GM18858 (cell line): ENCODE measurements around the gene GPR153.

Source experiments
- ATAC-seq: cut with Tn5 transposase; IDR thresholded peaks from one replicate; pipeline ENCODE4 v1.9.1; 2021; ENCODE audit not compliant: unreplicated experiment

Gene GPR153

DNA sequence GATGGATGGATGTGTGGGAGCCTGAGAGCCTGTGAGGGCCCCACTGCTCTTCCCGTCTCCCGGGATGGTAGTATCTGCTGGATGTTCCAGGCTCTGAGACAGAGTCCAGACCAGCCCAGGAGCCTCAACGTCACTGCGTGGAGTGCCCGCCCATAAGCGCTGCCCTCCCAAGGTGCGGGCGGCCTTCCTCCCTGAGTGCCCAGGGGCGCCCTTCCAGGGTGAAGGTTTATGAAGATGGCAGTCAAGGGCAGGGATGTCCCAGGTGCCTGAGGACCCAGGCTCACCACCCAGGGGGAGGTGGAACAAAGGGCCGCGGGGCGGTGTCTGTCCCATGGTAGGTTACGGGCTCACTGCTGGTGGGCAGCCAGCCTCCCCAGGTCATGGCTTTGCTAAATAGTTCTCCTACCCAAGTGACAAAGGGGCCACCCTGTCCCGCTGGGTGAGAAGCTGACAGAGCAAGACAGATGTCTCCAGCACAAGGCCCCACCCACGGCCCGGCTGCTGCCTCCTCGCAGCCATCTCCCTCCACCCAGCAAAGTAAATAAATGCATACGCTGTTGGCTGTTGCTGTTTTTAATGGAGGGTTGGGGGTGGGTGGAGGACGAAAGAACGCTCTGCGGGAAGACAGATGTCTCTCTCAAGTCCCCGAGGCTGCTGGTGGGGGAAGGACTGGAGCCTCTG is 9.0 kb upstream of the GPR153 start:
- ATAC-seq: no peak

DNA sequence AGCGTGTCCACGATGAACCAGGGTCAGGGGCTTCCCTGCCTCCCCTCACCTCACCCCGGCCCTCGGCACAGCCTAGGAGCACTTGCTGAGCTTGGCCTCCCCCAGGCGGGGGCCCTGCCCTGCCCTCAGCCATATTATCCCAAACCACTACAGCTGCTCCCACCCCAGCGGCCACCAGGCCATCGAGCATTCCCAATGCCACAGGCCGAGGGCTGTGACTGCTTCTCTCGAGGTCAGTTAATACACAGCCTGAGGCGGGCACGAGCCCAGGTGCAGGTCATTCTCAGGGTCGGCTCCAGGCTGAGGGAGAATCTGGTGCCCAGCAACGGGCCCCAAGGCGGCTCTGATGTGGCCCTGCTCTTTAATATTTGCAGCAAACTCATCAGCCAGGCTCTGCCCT is 8.4 kb upstream of the GPR153 start:
- no peak for ATAC-seq

DNA sequence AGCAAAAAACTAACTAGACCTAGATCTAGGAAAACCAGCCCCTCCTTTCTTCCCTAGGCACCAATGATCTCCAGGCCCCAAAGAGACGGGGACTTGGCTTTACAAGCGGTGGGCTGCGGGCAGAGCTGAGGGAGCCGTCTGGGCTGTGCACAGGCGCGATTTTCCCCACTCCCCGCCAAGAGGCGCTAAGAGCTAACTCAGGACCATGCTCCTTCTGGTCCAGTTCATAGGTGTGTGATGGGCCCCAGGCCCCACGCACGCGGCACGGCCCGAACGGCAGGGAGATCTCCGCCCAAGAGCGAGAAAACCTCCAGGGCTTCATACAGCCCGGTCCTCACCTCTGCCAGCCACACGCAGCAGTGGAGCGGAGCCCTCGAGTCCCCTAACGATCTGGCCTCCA is 7.5 kb upstream of the GPR153 start:
- no peak for ATAC-seq

DNA sequence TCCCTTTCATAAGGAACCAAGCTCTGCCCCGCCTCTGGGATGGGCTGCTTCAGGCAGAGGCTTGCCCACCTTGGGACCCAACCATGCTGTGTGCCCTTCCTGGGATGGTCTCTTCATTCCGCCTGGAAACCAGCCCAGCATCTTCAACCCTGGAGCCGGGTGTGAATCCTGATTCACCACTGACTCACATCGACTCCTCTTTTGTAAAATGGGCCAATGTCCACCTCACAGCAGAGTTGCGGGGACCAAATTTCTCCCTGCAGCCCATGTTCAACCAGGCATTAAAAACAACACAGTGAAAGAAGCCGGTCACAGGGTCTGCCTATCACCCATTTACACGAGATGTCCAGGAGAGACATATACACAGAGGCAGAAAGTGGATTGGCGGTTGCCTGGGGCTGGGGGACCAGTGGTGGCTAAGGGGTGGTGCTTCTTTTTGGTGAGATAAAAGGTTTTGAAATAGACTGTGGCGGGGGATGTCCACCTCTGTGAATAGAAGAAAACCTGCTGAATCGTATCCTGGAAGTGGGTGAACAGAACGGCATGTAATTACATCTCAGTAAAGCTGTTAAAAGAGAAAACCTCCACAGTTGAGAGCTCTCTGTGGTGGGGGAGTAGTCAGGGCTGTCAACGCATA is 6.9 kb upstream of the GPR153 start:
- no peak for ATAC-seq

DNA sequence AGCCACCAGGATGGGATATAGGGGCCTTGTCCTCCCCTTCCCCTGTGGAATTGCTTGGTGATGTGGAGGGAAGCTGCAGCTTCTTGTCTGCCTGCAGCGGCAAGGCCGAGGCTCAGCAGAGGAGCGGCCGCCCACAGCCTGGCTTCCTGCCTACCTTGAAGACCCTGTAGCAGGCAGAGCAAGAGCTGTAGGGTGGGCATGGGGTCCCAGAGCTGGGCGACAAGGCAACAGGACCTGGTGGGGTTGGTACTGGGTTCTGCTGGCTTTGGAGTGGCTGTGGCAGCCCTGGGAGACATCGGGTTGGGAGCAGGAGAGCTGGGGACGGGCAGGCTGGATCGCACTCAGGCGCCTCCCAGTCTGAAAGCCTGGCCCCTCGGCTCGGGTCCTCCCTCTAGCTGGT is 5.7 kb upstream of the GPR153 start:
- ATAC-seq: no peak

DNA sequence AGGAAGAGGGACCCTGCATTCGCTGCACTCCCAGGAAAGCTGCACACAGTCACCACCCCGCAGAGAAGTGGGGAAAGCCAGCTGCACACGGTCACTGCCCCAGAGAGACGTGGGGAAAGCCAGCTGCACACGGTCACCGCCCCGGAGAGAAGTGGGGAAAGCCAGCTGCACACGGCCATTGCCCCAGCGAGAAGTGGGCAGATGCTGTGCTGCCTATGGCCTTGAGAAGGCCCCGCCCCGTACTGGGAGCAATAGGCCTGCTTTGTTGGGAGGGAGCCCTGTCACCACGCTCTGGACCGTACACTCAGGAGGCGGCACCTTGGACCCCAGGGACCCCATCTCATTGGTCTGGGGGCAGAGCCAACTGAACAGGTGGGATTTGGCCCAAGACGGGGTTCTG is 4.3 kb upstream of the GPR153 start:
- no peak for ATAC-seq

DNA sequence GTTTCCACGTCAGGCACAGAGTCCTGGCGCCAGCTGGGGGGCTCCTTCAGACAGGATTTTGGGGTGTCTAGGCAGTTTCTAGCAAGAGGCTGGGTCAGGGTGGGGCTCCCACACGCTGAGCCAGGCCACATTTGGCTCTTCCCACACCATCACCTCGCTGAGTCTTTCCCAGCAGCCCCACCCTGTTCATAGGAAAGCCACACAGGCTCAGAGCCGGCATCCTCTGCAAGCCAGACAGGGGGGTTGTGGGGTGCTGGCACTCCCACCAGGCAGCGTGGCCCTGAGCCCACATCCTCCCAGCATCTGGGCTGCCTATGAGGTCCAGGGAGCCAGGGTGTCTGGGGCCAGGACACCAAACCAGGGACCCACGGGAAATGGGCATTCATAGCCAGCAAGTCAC is 2.8 kb upstream of the GPR153 start:
- no peak for ATAC-seq

DNA sequence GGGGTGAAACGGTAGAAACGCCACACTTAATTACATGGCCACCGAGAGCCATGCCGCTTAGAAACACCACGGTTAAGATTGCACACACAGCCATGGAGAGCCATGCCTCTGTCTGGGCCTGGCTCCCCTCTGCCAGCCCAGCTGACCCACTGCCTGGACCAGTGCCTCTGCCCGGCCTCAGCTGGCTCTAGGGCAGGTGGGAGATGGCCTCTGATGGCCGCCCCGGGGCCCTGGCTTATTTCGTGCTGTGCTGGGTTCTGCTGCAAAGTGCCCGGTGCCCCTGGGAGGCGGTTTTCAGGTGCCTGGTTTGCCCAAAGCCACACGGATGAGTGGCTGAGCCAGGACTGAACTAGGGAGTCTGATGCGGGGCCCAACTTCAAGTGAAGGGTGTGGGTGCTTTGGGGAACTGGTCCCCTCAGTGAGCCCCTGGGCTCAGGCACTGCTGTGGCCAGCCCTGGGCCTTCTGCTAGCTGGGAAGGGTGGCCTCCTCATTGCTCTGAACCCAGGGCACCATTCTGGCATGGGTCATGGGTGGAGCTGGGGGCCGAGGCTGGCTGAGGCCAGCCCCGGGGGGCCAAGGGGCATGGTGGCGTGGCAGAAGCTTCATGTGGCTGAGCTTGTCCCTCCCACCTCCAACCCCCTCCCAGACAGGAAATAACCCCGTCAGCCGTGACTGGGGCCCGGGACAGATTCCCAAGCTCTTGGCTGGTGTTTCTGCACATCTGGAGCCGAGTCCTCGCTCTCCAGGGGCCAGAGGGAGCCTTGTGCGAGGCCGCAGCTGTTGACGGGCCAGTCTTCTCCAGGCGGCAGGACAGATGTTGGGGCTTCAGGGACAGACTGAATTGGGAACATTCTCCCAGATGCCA is 1.9 kb upstream of the GPR153 start:
- no peak for ATAC-seq

DNA sequence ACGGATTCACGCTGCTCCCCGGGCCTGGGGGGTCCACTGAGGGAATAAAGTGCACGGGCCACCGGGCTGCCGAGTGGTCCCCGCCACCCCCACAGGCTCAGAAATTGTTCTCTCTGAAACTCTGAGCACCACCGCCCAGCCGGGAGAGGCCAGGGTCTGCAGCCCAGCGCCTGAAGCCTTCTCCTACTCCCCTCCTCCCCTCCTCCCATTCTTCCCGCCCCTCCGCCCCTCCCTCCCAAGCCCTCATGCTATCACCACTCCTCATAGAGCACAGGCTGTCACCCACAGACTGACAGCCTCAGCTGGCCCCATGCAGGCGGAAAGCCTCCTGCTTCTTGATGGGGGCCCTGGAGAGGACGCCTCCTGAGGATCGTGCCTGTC is 707 bp upstream of the GPR153 start:
- no peak for ATAC-seq

DNA sequence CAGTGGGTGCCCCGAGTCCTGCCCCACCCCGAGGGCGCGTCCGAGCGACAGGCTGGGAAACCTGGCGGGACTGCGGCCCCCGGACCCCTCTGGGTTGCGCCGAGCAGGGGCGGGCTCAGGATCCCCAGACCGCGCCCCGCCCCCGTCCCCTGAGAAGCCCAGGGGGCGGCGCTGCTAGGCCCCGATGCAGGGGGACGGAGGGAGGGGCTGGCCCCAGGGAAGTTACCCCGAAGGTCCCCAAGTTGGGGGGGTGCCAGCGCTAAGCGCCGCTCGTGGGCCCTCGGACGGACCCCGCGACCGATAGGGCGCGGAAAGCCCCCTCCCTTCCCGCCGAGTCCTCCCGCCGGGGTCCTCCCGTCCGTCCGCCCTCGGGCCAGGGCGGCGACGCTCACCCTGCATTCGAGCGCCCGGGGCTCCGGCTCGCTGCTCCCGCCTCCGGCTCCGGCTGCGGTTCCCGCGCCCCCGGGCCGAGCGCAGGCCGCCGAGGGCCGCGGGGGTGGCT is 414 bp downstream of the GPR153 start:
- ATAC-seq: no peak

DNA sequence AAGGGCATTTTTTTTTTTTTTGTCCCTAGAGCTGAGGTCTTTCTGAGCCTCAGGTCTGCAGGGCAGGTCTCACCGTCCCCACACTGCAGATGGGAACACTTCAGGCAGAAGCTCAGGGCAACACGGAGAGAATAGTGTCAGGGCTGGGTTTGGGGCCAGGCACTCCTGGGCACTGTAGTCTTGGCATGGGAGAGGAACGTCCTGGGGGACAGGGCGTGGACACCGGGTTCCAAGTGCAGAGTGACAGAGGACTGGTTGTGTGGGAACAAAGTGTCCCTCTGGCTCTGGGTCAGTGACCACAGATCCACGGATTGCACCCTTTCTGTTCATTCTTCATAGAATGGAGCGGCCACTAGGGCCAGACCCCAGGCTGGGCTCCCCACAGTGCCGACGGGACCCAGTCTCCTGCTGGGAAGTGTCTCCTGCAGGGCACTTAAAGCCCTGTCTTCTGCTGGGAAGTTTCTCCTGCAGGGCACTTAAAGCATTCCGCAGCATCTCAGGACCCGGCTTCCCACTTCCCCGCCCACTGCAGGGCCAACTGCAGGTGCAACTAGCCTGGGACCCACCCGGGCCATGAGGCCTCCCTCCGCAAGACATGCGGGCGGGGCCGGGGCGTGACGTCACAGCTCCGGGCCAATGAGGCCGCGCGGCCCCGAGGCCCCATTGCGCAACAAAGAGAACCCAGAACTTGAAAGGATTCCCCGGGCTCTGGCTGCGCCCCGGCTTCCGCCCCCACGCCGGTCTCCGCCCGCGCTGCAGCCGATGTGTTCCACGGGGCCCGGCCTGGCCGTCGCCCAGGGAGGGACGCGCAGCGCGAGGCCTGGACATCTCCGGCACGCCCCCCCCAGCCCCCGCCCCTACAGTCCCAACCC is 1.2 kb downstream of the GPR153 start:
- ATAC-seq: no peak

DNA sequence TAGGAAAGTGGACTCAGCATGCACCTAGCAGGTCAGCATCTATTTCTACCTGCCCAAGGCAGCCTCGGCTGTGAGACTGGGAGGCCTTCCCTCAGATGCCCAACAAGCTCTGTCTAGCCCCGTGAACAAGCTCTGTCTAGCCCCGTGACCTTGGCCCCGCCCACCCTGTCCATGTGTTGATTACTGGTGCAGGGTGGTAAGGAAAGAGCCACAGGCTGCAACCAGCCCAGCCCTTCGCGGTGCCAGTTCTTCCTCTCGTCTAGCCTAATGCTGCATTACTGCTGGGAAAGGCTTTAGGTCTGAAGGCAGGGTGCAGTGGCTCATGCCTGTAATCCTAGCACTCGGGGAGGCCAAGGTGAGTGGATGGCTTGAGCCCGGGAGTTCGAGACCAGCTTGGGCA is 2.2 kb downstream of the GPR153 start:
- no peak for ATAC-seq

DNA sequence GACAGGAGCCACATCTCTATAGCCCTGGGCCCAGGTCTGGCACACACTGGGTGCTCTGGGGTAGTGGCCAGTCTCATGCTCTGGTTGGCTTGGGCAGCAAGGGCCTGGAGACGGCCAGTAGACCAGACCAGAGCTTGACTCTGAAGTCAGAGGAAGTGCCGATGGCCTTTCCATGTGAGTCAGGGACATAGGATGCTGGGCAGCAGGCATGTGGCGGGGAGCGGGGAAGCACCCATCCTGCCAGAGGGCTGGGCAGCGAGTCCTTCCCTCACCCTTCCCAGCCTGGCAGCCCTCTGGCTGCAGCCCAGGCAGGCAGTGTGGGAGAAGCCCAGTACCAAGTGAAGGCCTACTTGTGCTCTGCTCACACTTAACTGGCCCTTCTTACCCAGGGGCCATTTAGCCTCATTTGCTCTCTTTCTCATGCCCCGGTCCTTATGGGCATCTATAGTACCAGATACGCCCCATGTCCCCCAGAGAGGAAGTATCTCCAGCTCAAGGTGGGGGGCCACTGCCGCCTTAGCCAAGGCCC is 3.3 kb downstream of the GPR153 start:
- no peak for ATAC-seq

DNA sequence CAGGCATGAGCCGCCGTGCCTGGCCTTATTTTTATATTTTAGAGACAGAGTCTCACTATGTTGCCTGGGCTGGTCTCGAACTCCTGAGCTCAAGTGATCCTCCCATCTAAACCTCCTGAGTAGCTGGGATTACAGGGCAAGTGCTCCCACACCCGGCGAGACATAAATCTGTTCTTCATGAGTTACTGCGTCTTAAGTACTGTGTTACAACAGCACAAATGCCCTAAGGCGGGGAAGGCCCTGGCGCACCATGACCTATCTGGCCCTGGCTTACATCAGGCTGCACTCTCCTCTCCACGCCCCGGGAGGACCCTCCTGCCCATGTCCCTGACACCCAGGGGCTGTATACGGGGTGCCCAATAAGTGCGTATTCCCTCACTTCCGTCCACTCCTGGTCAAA is 4.3 kb downstream of the GPR153 start:
- no peak for ATAC-seq

DNA sequence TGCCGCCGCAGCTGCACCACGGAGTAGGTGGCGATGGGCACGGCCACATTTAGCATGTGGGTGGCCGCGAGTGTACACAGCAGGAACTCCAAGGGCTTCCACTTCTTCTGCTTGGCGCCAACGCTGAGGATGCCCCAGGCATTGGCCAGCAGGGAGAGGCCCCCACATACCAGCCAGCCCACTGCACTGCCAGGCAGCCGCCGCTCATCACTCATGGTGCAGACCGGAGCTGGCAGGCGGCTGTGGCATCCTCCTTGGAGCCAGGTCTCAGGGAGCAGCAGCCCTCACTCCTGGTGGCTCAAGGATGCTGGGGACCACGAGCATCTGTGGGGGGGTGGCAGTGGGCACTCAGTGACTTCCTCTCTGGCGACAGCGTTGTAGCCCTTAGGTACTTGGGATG is 6.2 kb downstream of the GPR153 start:
- no peak for ATAC-seq

DNA sequence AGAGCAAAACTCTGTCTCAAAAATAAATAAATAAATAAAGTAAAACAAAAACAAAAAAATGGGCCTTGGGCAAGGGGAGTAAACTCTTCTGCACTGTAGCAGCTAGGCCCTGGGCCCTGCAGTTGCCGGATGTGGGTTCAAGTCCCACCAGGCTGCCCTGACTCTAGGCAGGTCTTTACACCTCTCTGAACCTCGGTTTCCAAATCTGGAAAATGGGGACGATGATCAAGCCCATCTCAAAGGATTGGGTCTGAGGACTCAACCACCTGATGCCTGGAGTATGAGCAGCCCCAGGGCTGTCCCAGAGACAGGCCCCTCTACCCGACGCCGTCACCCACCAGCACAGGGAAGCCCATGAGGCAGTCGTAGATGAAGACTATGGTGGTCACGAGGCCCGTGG is 7.5 kb downstream of the GPR153 start:
- no peak for ATAC-seq

DNA sequence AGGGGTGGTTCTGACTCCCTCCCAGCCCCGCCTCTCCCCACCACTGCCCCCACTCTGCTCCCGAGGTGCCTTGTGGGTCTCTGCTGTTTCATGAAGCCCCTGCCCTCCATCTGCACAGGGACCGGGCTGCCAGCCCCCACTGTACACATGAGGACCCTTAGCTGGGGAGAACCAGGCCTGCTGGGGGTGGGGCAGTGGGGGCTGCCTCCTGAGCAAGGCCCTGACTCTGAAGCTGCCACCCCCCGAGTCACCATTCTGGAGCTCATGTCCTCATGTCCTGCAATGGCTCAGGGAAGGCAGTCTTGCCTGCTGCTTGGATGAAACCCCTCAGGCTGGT is 8.6 kb downstream of the GPR153 start:
- no peak for ATAC-seq

DNA sequence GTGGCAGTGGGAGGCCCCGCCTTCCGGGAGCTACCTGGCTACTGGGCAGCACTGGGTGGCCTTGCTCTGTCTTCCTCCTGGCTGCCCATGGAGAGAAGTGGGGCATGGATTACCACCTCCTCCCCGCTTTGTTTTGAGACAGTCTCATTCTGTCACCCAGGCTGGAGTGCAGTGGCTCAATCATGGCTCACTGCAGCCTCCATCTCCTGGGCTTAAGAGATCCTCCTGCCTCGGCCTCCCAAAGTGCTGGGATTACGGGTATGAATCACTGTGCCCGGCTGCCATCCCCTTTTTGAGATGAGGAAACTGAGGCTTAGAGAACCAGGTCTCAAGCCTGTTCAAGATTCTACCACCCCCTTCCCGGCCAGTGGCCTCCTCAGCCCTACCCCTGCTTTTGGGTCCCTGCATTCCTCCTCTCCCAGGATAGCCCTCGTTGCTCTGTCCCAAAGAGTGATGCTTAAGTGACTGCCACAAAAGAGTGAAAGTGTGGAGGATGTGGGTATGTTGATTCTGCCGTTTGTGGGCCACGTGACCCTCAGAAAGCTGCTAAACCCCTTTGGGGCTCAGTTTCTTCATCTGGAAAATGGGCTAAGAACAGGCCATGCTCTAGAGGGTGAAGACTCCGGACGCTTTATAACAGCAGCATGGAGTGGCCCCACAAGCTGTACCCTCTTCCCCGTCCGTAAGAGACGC is 9.1 kb downstream of the GPR153 start:
- no peak for ATAC-seq

DNA sequence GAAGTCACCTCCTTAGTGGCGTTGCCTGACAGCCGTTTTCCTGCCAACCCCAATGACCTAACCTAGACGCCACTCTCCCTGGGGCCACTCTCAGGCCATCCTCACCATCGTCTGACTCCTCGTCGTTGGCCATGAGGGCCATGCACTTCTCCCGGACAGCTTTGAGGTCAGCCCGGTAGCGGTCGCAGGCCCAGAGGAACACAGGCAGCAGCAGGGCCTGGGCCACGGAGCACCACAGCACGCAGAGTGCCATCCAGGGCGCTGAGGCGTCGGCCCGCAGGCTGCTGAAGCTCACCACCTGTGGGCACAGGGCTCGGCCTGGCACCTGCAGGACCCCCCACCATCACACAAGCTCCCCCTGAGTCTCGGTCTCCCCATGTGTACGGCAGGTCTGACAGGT is 9.7 kb downstream of the GPR153 start:
- no peak for ATAC-seq
